ENCODE measurements around the gene HMX3. TPM values are rescaled to one million over a fixed set of nuclear protein-coding genes. Genes with fewer than 3 reads are reported as not detected.

HMX3 gene
- not detected for polyA plus RNA-seq (ENCODE audit: insufficient read length in 4 of 4)

GRCh38 chr10:123135415-123136141 is at the start of gene HMX3:
HMX3 (plus strand) TSS chr10:123135970; CDS start chr10:123136051, 81 bp downstream.
- DNase-seq (ENCODE audit: low read depth in 4 of 4, low spot score in 2 of 4) = no peak

DNA sequence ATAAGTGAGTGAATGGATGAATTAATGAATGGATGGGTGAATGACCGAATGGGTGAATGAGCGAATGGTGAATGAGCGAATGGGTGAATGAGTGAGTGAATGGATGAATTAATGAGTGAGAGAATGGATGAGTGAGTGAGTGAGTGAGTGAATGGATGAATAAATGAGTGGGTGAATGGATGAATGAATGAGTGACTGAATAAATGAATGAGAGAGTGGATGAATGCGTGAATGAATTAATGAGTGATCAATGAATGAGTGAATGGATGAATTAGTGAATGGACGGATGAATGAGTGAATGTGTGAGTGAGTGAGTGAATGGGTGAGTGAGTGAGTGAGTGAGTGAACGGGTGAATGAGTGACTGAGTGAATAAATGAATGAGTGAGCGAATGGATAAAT is 49.5 kb upstream of the HMX3 start:
- DNase-seq (ENCODE audit: low read depth in 4 of 4, low spot score in 2 of 4) = no peak

GRCh38 chr10:123087348-123087747 is 48.4 kb upstream of the HMX3 start:
- no peak for DNase-seq (ENCODE audit: low read depth in 4 of 4, low spot score in 2 of 4)

- DNase-seq (ENCODE audit: low read depth in 4 of 4, low spot score in 2 of 4) = no peak
Measured at GRCh38 chr10:123087786-123088185, 48.0 kb upstream of the HMX3 start.

DNA sequence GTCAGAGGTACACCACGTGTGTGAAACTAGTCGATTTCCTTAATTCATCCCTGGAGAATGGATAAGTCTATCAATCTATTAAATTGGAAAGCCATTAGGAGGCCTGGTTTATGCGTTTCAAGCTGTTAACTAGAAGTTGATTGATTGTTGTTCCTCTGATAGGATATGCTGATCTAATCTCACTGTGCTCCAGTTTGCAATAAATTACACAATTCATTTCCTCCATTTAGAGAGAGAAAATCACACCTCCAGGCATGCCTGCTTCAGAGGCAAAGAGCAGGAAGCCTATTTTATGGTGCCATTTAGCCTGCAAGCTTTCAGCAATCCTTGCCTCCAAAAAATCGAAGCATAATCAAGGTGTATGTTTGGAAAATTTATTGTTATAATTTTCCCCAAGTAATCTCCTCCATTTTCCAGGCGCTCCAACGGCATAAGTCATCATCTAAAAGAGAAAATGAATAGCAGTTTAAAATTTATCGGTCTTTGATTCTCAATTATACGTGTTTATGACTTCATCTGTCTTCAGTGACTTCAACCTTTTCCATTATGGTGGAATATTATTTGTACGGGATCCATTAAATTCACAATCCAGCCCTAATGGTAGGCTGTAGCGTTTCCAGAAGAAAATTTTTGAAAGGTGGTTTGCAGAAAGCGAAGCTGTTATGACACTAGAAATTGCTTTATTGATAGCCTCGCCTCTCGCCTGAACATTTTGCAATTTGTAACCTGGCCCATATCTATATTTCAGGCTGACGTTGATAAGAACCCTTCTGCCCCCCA is 42.9 kb upstream of the HMX3 start:
- no peak for DNase-seq (ENCODE audit: low read depth in 4 of 4, low spot score in 2 of 4)

GRCh38 chr10:123093489-123093888 is 42.3 kb upstream of the HMX3 start:
- no peak for DNase-seq (ENCODE audit: low read depth in 4 of 4, low spot score in 2 of 4)

- no peak for DNase-seq (ENCODE audit: low read depth in 4 of 4, low spot score in 2 of 4)
Measured at GRCh38 chr10:123096452-123096851, 39.3 kb upstream of the HMX3 start.

- DNase-seq (ENCODE audit: low read depth in 4 of 4, low spot score in 2 of 4) = no peak
Measured at GRCh38 chr10:123097039-123097438, 38.7 kb upstream of the HMX3 start.

DNA sequence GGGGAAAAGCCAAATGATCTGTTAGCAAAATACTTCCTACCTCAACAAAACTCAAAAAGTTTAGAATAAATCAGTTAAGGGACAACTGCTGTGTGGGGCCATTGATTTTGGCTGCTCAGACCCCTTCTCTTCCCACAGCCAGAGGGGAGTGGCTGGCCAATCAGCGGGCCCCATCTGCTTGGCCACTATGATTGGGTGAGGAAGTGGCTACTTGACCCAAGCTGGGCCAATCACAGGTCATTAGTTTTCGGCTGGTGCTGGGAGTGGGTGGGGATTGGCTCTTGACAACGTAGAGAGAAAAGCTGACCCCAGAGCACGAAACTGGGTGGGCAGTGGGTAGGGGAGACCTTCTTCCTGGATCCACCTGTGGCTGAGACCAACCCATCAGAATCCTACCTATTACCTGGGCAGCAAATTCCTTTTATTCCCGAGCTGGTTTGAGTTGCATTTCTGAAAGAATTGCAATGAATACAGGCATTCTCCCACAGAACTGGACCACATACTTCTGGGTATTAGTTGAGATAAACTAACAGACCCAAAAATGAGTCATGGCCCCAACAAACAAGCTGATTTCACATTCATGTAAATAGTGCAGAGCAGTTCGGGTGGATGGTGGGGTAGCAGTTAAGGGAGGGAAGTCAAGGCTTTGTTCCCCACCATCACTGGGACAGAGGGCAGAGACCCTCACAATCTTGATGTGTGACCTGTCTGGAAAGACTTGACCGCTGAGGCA is 35.6 kb upstream of the HMX3 start:
- no peak for DNase-seq (ENCODE audit: low read depth in 4 of 4, low spot score in 2 of 4)

DNA sequence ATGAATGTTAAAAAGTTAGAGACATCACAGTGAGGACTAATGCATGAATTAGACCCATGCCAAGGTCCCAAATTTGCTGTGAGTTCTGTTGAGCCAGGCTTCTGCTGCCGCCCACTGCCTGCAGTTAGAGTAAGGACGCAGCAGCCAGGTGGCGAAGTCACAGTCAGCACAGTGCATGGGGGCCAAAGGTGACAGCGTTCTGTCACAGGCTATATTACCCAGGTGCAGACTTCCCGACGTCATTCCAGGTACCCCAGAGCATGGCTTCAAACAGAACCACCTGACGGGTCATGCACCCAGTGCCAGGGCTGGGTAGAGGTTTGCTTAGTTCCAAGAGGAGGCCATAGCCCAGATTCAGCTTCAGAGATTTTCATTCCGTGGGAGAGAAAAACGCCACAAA is 33.9 kb upstream of the HMX3 start:
- DNase-seq (ENCODE audit: low read depth in 4 of 4, low spot score in 2 of 4) = no peak

GRCh38 chr10:123102673-123103072 is 33.1 kb upstream of the HMX3 start:
- DNase-seq (ENCODE audit: low read depth in 4 of 4, low spot score in 2 of 4) = no peak

- DNase-seq (ENCODE audit: low read depth in 4 of 4, low spot score in 2 of 4) = no peak
Measured at GRCh38 chr10:123103944-123104343, 31.8 kb upstream of the HMX3 start.

DNA sequence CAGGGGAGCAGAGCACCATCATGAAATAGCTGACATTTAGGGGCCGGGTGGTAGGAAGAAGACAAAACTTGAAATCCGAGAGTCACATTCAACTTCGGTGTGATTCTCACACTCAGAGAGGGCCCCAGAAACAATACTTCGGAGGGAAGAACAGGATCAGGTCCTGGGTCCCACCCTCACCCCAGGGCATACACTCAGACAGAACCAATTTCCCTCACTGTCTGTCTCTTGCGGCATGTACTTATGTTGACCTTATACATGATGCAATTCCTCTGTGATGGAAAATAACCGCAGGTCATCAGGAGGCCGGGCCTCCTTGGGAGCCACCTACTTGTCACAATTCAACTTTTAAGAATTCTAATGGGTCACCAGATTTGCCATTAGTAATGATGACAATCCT is 26.3 kb upstream of the HMX3 start:
- DNase-seq (ENCODE audit: low read depth in 4 of 4, low spot score in 2 of 4) = no peak

DNA sequence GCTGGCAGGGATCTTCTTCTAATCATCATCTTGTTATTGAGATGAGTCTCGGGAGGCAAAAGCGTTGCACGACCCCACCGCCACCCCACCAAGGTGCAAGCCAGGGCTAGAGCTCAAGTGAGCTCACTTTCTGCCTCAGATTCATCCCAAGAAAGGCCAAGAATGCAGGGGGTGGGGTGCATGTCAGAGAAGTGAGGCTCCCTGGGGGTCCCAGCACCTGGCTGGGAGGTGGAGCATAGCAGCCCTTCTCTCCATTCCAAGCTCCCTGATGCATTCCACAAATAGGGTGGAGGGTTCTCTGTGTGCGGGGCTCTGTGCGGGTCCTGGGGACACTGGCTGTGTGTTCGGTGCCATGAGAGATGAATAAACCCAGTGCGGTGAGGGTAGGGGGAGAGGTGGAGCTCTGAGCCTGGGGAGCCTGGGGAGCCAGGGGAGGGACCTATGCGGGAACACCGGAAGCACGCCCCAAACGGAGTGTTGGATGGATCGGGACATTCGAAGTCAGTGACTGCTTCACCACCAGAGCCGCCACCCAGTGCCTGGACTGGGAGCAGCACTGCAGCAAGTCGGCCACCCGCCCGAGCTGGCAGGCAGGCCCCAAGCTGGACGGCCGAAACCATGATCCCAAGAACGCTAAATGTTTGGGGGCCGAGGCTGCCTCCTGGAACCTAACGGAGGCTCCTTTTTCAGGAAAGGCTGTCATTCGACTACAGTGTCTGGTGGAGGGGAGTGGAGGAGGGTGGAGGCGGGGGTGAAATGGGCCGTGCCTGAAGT is 17.9 kb upstream of the HMX3 start:
- no peak for DNase-seq (ENCODE audit: low read depth in 4 of 4, low spot score in 2 of 4)

DNA sequence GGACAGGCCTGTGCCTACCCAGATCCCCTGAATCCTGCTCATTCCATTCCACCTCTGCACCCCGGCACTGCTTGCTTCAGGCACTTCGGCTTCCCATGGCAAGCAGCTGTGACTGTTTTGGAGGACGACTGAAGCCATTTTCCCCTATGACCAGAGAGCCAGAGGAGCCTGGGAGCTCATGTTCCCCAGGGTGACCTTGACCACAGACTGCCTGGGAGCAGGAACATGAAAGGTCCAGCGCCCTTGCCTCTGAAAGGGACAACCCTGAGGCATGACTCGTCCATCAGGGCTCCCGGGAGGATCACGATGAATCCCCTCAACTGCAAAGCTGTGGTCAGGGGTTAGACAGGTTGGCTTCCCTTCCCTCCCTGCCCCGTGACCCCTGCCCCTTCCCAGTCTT is 16.7 kb upstream of the HMX3 start:
- DNase-seq (ENCODE audit: low read depth in 4 of 4, low spot score in 2 of 4) = no peak

GRCh38 chr10:123126246-123126645 is 9.5 kb upstream of the HMX3 start:
- DNase-seq (ENCODE audit: low read depth in 4 of 4, low spot score in 2 of 4) = no peak

GRCh38 chr10:123129618-123130271 is 6.0 kb upstream of the HMX3 start:
- DNase-seq (ENCODE audit: low read depth in 4 of 4, low spot score in 2 of 4) = no peak

DNA sequence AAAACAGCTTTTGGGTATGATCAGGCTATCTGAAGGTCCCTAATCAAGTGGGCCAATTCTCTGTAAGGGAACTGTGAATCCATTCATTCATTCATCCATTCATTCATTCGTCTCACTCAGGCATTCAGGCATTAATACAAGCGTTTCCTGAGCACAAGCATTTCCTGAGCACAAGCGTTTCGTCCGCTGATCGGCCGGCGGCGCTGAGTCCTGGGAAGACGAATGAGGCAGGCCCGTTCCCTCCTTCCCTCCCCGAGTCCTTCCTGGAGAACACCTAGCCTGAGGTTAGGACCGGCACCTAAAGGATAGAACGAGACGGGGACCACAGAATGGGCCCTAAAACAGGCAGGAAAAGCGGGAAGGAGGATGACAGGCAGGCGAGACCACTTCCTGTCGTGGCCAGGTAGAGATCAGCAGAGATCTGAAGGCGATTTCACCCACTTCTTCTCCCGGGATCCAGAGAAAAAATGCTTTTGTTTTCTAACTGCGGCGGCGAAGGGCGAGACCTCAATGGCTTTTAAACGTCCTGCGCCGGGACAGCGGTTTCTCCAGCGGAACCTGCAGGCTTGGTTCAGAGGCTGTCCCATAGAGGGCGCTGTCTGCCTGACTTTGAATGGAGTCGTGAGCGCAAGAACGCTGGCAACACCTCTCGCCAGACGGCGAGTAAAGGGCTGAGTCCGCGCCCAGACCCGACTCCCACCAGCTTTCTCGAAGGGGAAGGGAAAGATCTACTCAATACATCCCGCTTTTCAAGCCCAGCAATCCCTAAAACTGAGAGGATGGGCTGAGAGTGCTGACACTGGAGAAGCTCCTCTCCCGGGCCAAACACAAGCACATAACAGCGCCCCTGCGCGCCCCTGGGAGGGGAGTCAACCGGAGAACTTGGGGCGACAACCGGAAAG is 2.9 kb upstream of the HMX3 start:
- DNase-seq (ENCODE audit: low read depth in 4 of 4, low spot score in 2 of 4) = peak in 2 of 4 donors; percentile 69 to 83

Measured in left renal cortex interstitium (tissue), 4 donors.